Measurements from ENCODE around the gene DNER.
A peak's percentile ranks its signal among the peaks of the same experiment; 100 is the strongest.
"Not testable (repeated sequence)": the region's sequence is repeated elsewhere in the genome, so short reads cannot be mapped to it uniquely, and the experiment has no call there.

Gene DNER

GRCh38 chr2:229559986-229560385 is 154.4 kb downstream of the DNER start:
- DNase-seq = no peak

GRCh38 chr2:229553091-229553490 is 161.3 kb downstream of the DNER start:
- DNase-seq = peak; percentile 45

GRCh38 chr2:229543176-229543873 is 171.0 kb downstream of the DNER start:
- DNase-seq = no peak

DNA sequence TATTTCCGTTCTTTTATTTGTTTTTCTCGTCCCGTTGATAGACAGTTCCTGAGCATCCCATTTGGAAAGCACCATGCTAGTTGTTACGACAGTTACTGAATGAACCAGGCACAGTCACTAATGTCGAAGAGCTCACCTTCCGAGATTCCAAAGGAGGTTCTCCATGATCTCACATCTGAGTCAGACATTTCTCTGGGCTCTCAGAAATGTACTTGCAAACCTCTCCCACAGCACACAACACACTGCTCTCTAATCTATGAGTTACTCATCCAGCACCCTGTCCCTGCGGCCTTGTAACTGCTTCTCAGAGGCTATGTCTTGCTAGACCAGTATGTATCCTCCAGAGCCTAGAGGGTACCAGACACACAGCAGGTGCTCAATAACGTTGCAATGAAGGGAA is 174.7 kb downstream of the DNER start:
- peak; percentile 49 for DNase-seq

DNA sequence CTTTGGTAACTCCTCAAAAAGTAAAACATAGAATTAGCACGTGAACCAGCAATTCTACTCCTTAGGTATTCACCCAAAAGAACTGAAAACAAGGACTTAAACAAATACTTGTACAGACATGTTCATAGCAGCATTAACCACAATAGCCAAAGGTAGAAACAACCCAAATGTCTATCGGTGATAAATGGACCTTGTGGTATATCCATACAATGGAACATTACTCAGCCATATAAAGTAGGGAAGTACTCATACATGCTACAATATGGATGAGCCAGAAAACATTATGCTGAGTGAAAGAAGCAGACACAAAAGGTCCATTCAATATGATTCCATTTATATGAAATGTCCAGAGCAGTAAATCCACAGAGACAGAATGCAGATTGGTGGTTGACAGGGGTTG is 182.8 kb downstream of the DNER start:
- no peak for DNase-seq

DNA sequence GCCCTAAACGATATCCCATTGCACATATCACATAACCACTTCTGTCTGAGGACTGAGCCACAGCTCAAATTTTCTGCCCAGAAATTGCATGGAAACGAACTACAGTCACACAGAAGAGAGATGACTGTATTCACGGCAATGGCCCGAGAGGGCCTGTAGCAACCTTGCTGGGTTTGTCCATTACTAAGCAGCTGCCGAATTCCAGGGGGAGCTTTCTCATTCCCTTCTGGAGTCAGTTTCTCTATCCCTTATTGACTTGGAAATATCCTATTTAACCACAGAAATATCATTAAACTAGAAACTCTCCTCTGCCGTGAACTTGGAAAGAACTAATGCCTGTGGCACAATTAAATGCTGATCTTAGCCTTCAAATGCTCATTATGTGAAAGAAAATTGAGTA is 183.9 kb downstream of the DNER start:
- DNase-seq = no peak

GRCh38 chr2:229528846-229529245 is 185.5 kb downstream of the DNER start:
- DNase-seq = no peak

DNA sequence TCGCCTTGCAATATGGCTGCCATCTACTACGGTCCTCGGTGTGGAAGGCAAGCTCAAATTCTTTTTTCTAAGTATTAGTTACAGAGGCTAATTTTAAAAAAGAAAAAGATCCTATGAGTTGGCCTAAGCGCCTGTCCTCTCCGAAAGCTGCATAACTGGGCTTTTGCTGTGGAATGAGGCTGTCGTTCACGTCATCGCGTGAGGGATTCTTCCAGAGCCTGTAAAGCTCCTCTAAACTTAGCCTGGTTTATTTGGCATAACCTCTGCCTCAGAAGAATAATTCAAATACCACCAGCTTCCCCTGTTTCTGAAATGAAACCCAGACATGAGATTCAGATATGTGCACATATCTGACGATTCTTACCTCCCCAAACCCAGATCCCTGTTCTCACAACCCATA is 187.4 kb downstream of the DNER start:
- no peak for DNase-seq

DNA sequence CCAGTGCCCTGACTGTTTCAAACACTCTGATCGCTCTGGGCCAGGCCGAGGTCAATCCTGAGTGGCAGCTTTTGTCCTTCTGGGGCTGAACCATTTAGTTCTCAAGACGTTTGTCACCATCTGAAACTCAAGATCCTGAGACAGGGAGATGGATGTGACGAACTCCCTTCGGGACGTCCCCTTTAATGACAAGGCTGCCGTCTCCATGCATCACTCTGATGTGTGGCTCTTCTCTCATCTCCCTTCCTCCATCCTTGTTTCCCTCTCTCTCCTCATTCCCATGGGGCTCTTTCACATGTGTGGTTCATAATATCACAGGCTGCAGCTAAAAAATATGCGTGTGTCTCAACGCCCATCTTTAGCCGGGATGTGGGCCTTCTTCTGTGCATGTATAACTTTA is 189.6 kb downstream of the DNER start:
- no peak for DNase-seq

DNA sequence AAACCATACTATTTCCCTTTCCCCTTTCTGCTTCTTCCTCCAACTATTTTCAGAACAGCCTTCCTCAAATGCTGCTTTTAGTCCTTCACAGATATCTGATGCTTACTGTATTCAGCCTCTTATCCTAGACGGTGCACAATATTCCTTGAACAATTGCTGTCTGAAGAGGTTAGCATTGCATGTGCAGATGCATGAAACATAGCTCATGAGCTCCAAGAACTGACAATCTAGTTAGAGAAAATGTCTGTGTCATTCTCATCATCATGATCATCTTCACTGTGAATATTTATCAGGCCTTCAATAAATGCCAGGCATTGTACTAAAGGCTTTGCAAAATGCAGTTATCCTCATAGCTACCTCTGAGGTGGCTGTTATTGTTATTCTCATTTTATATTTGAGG is 190.7 kb downstream of the DNER start:
- DNase-seq = no peak

DNA sequence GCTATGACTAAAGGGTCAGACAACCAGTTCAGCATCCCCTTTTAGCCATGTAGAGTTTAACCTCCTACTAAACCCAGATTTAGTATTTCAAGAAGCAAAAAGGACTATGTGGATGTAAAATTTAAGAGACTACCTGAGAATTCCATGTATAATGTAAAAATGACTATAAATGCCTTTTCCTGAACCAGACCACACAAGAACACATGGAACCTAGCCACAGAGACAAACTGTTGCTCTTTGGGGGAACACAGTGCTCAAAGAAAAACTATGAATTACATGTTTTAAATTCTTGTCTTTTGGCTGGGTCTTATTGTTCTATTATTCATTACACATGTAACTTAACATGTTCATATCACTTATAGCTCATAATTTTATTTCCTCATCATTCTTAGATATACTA is 192.8 kb downstream of the DNER start:
- DNase-seq = no peak

DNA sequence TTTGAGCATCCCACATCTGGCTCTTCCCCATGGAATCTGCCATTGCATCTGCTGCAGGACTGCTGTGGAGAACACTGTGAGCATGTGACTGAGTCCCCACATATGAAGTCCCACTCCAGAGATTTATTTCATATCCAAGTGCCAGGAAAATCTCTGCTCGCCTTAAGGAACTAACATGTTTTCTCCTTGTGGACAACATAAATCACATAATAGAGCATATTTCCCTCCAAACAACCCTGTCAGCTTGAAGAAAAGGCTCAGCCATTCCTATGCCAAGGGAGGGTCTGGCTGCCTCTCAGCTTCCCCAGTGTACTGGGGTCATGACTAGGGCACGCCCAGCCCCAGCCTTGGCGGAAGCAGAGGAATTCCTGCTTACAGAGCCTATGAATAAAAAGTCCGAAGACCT is 193.7 kb downstream of the DNER start:
- DNase-seq = no peak

DNA sequence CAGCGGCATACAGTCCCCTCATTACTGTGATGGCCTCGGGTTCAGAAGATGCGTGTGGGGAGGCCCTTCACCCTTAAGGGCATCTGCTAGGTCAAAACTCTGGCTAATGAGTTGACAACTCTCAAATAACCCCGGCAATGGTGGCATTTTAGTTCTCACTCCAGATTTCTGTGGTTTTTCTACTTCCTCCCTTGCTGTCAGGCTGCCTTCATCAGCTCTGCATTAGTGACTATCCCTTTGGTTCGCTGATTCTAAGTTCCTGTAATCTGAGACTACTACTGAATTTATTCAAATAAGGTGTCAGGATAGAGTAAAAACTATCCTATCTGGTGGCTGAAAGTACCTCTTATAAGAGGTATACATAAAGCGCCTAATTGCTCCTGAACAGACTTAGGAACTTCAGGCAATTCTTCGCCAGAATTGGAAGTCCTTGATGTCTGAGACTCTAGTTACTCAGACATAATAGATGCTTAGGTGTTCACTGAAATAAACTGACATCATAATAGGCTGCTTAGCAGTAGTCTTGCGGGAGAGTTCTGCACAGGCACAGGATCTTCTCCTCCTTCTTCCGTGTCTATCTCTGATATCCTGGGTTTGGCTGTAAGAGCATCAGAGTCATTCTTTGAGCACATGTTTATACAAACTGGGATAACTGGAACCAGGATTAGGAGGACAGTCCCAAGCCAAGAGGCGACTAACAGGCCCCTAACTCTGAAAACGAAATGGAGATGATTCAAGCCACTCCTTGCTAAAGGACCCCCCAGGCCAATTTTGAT is 194.5 kb downstream of the DNER start:
- DNase-seq = no peak

GRCh38 chr2:229514273-229514895 is 200.0 kb downstream of the DNER start:
- DNase-seq = no peak

DNA sequence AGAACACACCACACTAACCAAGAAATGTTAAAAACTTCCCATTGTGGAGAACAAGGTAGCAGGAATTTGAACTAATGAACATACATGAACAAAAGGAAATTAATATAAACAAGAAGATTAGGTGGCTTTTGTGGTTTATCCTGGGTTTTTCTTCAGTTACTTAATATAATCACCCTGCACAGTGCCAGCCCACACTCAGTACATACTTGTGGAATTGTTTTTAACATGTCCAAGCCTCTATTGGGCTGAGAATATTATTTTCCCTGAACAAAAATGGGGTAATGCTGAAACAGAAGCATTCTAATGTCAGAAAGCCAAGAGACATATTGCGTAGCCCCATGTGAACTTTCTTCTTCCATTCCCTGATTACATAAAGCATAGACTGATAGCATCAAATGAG is 202.8 kb downstream of the DNER start:
- DNase-seq = no peak

- not testable (repeated sequence) for DNase-seq
Observed at GRCh38 chr2:229506699-229507098, 207.7 kb downstream of the DNER start.

DNA sequence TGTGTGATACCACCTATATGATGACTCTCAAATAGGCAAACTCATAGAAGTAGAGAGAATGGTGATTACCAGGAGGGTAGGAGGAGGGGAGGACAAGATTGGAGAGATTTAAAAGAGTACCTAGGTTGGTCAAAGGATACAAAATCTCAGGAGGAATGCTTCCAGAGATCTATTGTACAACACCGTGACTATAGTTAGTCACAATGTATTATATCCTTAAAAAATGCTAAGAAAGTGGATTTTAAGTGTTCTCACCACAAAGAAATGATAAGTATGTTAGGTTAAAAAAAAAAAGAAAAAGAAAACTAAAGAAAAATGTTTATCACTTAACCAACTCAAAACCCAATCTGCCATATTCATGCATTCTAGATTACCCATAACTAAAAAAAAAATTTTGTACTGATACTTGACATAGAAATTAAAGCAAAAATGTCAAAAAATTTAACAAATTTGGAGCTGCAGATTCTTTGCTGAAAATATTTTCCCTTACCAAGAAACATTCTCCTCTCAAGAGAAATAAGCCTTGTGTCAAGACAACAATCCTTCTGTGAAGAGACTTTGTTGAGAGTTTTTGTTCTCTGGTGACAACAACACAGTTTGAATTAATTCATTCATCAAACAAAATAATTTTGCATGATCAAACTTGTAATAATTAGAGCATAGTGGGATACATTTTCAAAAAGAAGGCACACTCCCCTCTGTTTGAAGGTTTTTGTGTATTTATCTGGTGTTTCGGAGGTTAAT is 213.1 kb downstream of the DNER start:
- peak; percentile 27 for DNase-seq

DNA sequence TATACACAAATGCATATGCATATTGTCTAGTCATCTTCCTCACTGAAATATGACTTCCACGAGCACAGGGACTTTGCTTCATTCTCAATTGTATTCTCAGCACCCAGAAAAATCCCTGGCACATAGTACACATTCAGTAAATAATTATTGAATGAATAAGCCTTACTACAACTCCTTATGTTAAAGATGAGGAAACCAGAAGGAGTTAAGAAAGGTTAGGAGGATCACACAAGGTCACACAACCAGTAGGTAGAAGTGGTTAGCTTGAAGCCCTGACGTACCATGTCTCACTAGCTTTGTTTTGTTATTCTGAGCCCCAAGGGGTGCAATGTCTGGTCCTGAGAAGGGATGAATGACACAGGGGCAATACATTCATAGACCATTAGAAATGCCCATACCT is 222.3 kb downstream of the DNER start:
- DNase-seq = peak; percentile 70

DNA sequence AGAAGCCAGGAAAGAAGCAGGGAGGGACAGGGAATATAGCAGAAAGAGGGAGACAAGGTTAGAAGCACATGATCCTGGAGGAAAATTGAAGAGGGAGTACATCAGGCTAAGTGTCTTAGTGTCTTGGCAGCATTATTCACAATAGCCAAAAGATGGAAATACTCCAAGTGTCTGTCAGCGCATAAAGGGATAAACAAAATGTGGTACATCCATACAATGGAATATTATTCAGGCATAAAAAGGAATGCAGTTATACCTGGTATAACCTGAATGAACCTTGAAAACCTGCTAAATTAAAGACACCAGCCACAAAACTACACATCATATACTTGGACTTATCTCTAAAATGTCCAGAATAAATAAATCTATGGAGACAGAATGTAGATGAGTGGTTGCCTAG is 224.2 kb downstream of the DNER start:
- DNase-seq = no peak

GRCh38 chr2:229489016-229489415 is 225.3 kb downstream of the DNER start:
- DNase-seq = peak; percentile 95

DNA sequence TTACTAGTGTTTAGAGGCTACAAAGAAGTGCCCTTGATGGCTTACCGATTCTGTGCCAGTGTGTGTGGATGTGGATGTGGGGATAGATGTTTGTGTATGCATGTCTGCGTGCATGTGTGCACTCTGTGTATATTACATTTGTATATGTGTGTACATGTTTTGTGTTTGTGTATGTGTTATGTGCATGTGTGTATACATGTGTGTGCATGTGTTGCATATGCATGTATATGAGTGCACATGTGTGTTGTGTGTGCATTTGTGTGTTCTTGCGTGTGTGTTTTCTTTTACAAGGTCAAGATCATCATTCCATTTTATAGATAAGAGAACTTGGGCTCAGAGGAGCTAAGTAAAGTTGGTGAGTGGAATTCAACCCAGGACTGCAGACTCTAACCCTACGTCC is 226.1 kb downstream of the DNER start:
- no peak for DNase-seq

DNA sequence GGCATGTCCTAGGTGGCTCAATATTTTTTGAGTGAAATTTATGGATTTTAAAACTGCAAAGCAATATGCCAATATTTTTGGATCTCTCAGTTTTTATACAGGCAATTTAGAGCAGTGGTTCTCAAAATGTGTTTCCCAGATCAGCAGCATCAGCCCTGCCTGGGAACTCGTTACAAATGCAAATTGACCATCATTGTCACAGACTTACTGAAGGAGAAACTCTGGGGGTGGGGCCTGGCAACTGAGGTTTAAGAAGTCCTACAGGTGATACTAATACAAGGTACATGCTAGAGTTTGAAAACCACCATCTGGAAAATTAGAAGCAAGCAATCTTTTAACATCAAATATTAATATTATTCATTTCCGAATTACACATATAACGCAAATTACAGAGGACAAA is 227.7 kb downstream of the DNER start:
- no peak for DNase-seq

- DNase-seq = no peak
Observed at GRCh38 chr2:229485857-229486256, 228.5 kb downstream of the DNER start.

All from EL (cell line).